Measurements from ENCODE around the gene PARD3B.

PARD3B gene

GRCh38 chr2:205311201-205311600, 765.9 kb downstream of the PARD3B start:
- no peak for DNase-seq

- no peak for DNase-seq
These were observed 776.0 kb downstream of the PARD3B start for GRCh38 chr2:205321231-205321630.

GRCh38 chr2:205323929-205324328, 778.7 kb downstream of the PARD3B start:
- no peak for DNase-seq

- DNase-seq: no peak
These were observed 779.1 kb downstream of the PARD3B start for GRCh38 chr2:205324355-205324754.

- DNase-seq: no peak
These were observed 788.1 kb downstream of the PARD3B start for GRCh38 chr2:205333351-205333750.

- DNase-seq: no peak
These were observed 792.0 kb downstream of the PARD3B start for GRCh38 chr2:205337274-205337673.

GRCh38 chr2:205338156-205338555, 792.9 kb downstream of the PARD3B start:
- no peak for DNase-seq

GRCh38 chr2:205343103-205343502, 797.8 kb downstream of the PARD3B start:
- DNase-seq: no peak

- no peak for DNase-seq
These were observed 801.4 kb downstream of the PARD3B start for GRCh38 chr2:205346649-205347048.

- no peak for DNase-seq
These were observed 802.6 kb downstream of the PARD3B start for GRCh38 chr2:205347899-205348298.

- DNase-seq: no peak
These were observed 806.8 kb downstream of the PARD3B start for GRCh38 chr2:205352094-205352493.

GRCh38 chr2:205352593-205352992, 807.3 kb downstream of the PARD3B start:
- no peak for DNase-seq

GRCh38 chr2:205357732-205358131, 812.5 kb downstream of the PARD3B start:
- DNase-seq: no peak

GRCh38 chr2:205358351-205358815, 813.1 kb downstream of the PARD3B start:
- DNase-seq: no peak

- no peak for DNase-seq
These were observed 816.0 kb downstream of the PARD3B start for GRCh38 chr2:205361272-205361671.

- no peak for DNase-seq
These were observed 816.7 kb downstream of the PARD3B start for GRCh38 chr2:205361970-205362369.

GRCh38 chr2:205364261-205364660, 819.0 kb downstream of the PARD3B start:
- DNase-seq: no peak

GRCh38 chr2:205366336-205367060, 821.2 kb downstream of the PARD3B start:
- DNase-seq: no peak

GRCh38 chr2:205367331-205367935, 822.2 kb downstream of the PARD3B start:
- no peak for DNase-seq

- no peak for DNase-seq
These were observed 824.5 kb downstream of the PARD3B start for GRCh38 chr2:205369813-205370212.

GRCh38 chr2:205370726-205371125, 825.5 kb downstream of the PARD3B start:
- DNase-seq: no peak

GRCh38 chr2:205372141-205372540, 826.9 kb downstream of the PARD3B start:
- no peak for DNase-seq

- no peak for DNase-seq
These were observed 830.5 kb downstream of the PARD3B start for GRCh38 chr2:205375461-205376448.

Measured in bone marrow (tissue), 2 donors.